HCT116 (cell line): ENCODE measurements around the gene SLC12A3. TPM values are rescaled to one million over a fixed set of nuclear protein-coding genes. Genes with fewer than 3 reads are reported as not detected.

Experiments used
- ATAC-seq: fragments of 200-7000 bp; cut with Tn5 transposase; 2 replicates; pipeline ENCODE4 v1.9.1; 2020; ENCODE audit warnings: mild to moderate bottlenecking, moderate library complexity
- BruUV-seq: library from RNA; stranded (reverse); fragments of 400-500 nt; replicated peaks from 2 replicates; lab custom pipeline; 2021; lab: Mats Ljungman, UMichigan
- CTCF ChIA-PET: fragments of 300-600 bp; sonication (Branson Sonifier 250); formaldehyde crosslinking; loops from one replicate; lab custom pipeline; 2021; ENCODE audit warnings: antibody characterized with exemption; lab: Charles Lee
- POLR2A ChIA-PET: fragments of 300-600, 350-600 bp; sonication (Branson Sonifier 250); formaldehyde crosslinking; loops from one replicate; lab custom pipeline; 2021; ENCODE audit warnings: antibody characterized with exemption; lab: Charles Lee
- RAD21 ChIA-PET, 2 experiments: fragments of 300-600 bp; sonication (Branson Sonifier 250); formaldehyde crosslinking; loops; one replicate each; lab custom pipeline; 2023; ENCODE audit warnings: low total read pairs in 2 of 2; ENCODE audit not compliant: uncharacterized antibody in 2 of 2, unreplicated experiment in 2 of 2, low non-redundant PET in 1 of 2; lab: Charles Lee
- DNase-seq: peaks from one replicate; pipeline ENCODE4 v3.0.0-alpha.2; 2010; ENCODE audit warnings: low read depth, low spot score
- H2AFZ ChIP-seq: fragments of 200-600 bp; shearing (Covaris generic), sonication (generic); 2 replicates; pipeline ENCODE4 v1.6.1; 2017; ENCODE audit warnings: low read depth, mixed run types, mixed read lengths, antibody characterized with exemption, low read length; ENCODE audit not compliant: poor library complexity, severe bottlenecking
- H3K27ac ChIP-seq: 2 replicates; pipeline ENCODE4 v1.5.1; 2012; ENCODE audit warnings: low read depth, low read length
- H3K27me3 ChIP-seq: fragments of 200-600 bp; sonication (generic); 2 replicates; pipeline ENCODE4 v1.6.1; 2016; ENCODE audit warnings: mixed run types, low read length, mixed read lengths; ENCODE audit not compliant: insufficient read depth
- H3K36me3 ChIP-seq, 2 experiments: fragments of 200-500 bp in 1 of 2; fragments of 200-600 bp in 1 of 2; sonication (Bioruptor generic) in 1 of 2; sonication (generic) in 1 of 2; 2 replicates each; pipeline versions ENCODE4 v1.5.1 to v1.6.1; 2014 to 2016; ENCODE audit warnings: low read length in 2 of 2, inconsistent platforms in 1 of 2, mixed read lengths in 1 of 2, mixed run types in 1 of 2; ENCODE audit not compliant: insufficient read depth in 2 of 2, control insufficient read depth in 1 of 2
- H3K4me1 ChIP-seq, 2 experiments: fragments of 200-600 bp in 1 of 2; sonication (generic) in 1 of 2; 2 replicates each; pipeline versions ENCODE4 v1.5.1 to v1.6.1; 2012 to 2017; ENCODE audit warnings: low read length in 2 of 2, inconsistent platforms in 1 of 2, mild to moderate bottlenecking in 1 of 2, mixed read lengths in 1 of 2, mixed run types in 1 of 2, moderate library complexity in 1 of 2; ENCODE audit not compliant: insufficient read depth in 2 of 2, control insufficient read depth in 1 of 2
- H3K4me2 ChIP-seq: fragments of 200-600 bp; sonication (generic); 2 replicates; pipeline ENCODE4 v1.6.1; 2017; ENCODE audit warnings: mixed run types, low read length, mixed read lengths
- H3K4me3 ChIP-seq, 2 experiments: fragments of 200-600 bp in 1 of 2; sonication (generic) in 1 of 2; replicated peaks in 1 of 2; 2 replicates each; pipeline ENCODE4 v1.5.1; 2011 to 2016; ENCODE audit warnings: low read length in 2 of 2, control low read depth in 1 of 2, low read depth in 1 of 2, mild to moderate bottlenecking in 1 of 2, mixed read lengths in 1 of 2, mixed run types in 1 of 2
- H3K79me2 ChIP-seq: fragments of 200-600 bp; sonication (generic); 2 replicates; pipeline ENCODE4 v1.6.1; 2017; ENCODE audit warnings: mild to moderate bottlenecking, mixed run types, low read length, moderate library complexity, mixed read lengths; ENCODE audit not compliant: insufficient read depth
- H3K9ac ChIP-seq: fragments of 200-600 bp; sonication (generic); 2 replicates; pipeline ENCODE4 v1.6.1; 2016; ENCODE audit warnings: low read length, mixed read lengths
- H3K9me2 ChIP-seq: fragments of 200-600 bp; sonication (generic), shearing (Covaris generic); 2 replicates; pipeline ENCODE4 v1.6.1; 2017; ENCODE audit warnings: mixed run types, mild to moderate bottlenecking, moderate library complexity; ENCODE audit not compliant: insufficient read depth
- H3K9me3 ChIP-seq, 2 experiments: fragments of 200-500 bp in 1 of 2; fragments of 200-600 bp in 1 of 2; sonication (Bioruptor generic) in 1 of 2; sonication (generic) in 1 of 2; 2 replicates each; pipeline ENCODE4 v1.6.1; 2014 to 2017; ENCODE audit warnings: low read length in 2 of 2, mixed read lengths in 2 of 2, inconsistent platforms in 1 of 2, low read depth in 1 of 2, mild to moderate bottlenecking in 1 of 2, mixed run types in 1 of 2, moderate library complexity in 1 of 2; ENCODE audit not compliant: control insufficient read depth in 1 of 2, insufficient read depth in 1 of 2
- H4K20me1 ChIP-seq: fragments of 200-600 bp; sonication (generic), shearing (Covaris generic); 2 replicates; pipeline ENCODE4 v1.6.1; 2017; ENCODE audit warnings: mixed run types, mild to moderate bottlenecking, moderate library complexity; ENCODE audit not compliant: insufficient read depth
- EGR1 ChIP-seq: IDR thresholded peaks from 2 replicates; pipeline ENCODE4 v1.6.1; 2012; ENCODE audit warnings: low read depth
- EZH2 ChIP-seq: fragments of 200-600 bp; sonication (generic); IDR thresholded peaks from 2 replicates; pipeline ENCODE4 v1.6.1; 2017; ENCODE audit warnings: antibody characterized with exemption, mixed run types
- JUND ChIP-seq: IDR thresholded peaks from 2 replicates; pipeline ENCODE4 v1.6.1; 2012
- POLR2A ChIP-seq: IDR thresholded peaks from 2 replicates; pipeline ENCODE4 v1.7.0; 2011; ENCODE audit warnings: borderline replicate concordance; ENCODE audit not compliant: insufficient read depth, insufficient read length; ENCODE audit errors: extremely low read depth
- RAD21 ChIP-seq: IDR thresholded peaks from 2 replicates; pipeline ENCODE4 v1.6.1; 2012; ENCODE audit warnings: low read depth, mild to moderate bottlenecking
- SIN3A ChIP-seq: IDR thresholded peaks from 2 replicates; pipeline ENCODE4 v1.6.1; 2012; ENCODE audit warnings: low read depth
- TCF7L2 ChIP-seq: IDR thresholded peaks from 2 replicates; pipeline ENCODE4 v1.7.0; 2011; ENCODE audit warnings: borderline replicate concordance, inconsistent platforms; ENCODE audit not compliant: insufficient read depth, insufficient read length; ENCODE audit errors: extremely low read depth
- YY1 ChIP-seq: IDR thresholded peaks from 2 replicates; pipeline ENCODE4 v1.6.1; 2011; ENCODE audit warnings: low read length, low read depth, moderate library complexity, mild to moderate bottlenecking; ENCODE audit not compliant: insufficient replicate concordance; ENCODE audit errors: extremely low read depth
- intact Hi-C: fragments of 100-400 bp; cut with micrococcal nuclease; formaldehyde crosslinking; loops from 2 replicates; pipeline ENCODE4 v1.10.0; 2022
- total RNA-seq: library from RNA; stranded (reverse); gene quantifications from one replicate; pipeline ENCODE4 v1.2.1, GENCODE V29; 2021; ENCODE audit not compliant: unreplicated experiment
- TF ChIP-seq, protein P1 (sequence below): IDR thresholded peaks from 2 replicates; pipeline ENCODE4 v1.6.1; 2011; ENCODE audit warnings: mild to moderate bottlenecking, low read length, moderate library complexity; ENCODE audit not compliant: insufficient replicate concordance; ENCODE audit errors: extremely low read depth
- TF ChIP-seq, protein P2 (sequence below): IDR thresholded peaks from 2 replicates; pipeline ENCODE4 v1.6.1; 2012

The SLC12A3 gene
- total RNA-seq, 1 experiment from 2014 or later = not detected

DNA sequence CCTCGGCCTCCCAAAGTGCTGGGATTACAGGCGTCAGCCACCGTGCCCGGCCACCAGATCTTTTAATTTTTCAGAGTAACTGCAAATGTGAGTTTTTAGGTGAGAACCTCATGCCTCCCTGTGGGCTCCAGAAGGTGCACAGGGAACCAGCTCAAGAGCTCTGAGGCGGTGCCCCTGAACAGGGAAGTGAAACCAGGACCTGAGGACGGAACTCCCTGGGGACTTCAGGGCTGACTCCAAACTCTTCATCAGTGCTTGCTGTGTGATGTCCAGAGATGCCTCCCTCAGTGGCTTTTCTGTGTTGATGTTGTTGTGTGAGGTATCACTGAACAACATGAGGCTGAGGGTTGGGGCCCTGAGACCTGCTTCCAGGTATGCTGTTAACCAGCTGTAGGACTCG, 23.8 kb downstream of the SLC12A3 start:
- DNase-seq = no peak
- ChIA-PET CTCF (no interaction called here), RAD21 (no interaction called here), POLR2A (interaction anchor here (1.1 kb wide), 1 partner anchor 43 kb away, joined by 4 read pairs; the partner anchor contains the start of gene HERPUD1)
- Histone ChIP-seq H3K27ac (no peak overlapping the region), H3K4me3 (no peak overlapping the region), H3K27me3 (no peaks in the 10 kb centered on the region), H3K4me1 (no peaks in the 10 kb centered on the region), H3K4me2 (no peak overlapping the region), H2AFZ (no peak overlapping the region), H3K79me2 (no peaks in the 10 kb centered on the region), H4K20me1 (no peaks in the 10 kb centered on the region), H3K36me3 (no peaks in the 10 kb centered on the region), H3K9me2 (no peaks in the 10 kb centered on the region), H3K9me3 (no peaks in the 10 kb centered on the region), H3K9ac (no peak overlapping the region)
- TF ChIP-seq TCF7L2 = no peak
- no peak for TF ChIP-seq EZH2
- TF ChIP-seq EGR1 = no peak
- no peak for TF ChIP-seq RAD21
- TF ChIP-seq, protein P1, sequence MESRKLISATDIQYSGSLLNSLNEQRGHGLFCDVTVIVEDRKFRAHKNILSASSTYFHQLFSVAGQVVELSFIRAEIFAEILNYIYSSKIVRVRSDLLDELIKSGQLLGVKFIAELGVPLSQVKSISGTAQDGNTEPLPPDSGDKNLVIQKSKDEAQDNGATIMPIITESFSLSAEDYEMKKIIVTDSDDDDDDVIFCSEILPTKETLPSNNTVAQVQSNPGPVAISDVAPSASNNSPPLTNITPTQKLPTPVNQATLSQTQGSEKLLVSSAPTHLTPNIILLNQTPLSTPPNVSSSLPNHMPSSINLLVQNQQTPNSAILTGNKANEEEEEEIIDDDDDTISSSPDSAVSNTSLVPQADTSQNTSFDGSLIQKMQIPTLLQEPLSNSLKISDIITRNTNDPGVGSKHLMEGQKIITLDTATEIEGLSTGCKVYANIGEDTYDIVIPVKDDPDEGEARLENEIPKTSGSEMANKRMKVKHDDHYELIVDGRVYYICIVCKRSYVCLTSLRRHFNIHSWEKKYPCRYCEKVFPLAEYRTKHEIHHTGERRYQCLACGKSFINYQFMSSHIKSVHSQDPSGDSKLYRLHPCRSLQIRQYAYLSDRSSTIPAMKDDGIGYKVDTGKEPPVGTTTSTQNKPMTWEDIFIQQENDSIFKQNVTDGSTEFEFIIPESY = no peak
- TF ChIP-seq, protein P2, sequence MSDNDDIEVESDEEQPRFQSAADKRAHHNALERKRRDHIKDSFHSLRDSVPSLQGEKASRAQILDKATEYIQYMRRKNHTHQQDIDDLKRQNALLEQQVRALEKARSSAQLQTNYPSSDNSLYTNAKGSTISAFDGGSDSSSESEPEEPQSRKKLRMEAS = no peak
- no peak for TF ChIP-seq SIN3A
- no peak for TF ChIP-seq POLR2A
- no peak for TF ChIP-seq JUND
- no peak for TF ChIP-seq YY1
- 0 out of 2 replicates have a peak, but pooled peaks have one; percentile 23 for ATAC-seq
- BruUV-seq = no TSS peak
- intact Hi-C loops = no loop called here
